Measurements from ENCODE around the gene POU4F1.

DNA sequence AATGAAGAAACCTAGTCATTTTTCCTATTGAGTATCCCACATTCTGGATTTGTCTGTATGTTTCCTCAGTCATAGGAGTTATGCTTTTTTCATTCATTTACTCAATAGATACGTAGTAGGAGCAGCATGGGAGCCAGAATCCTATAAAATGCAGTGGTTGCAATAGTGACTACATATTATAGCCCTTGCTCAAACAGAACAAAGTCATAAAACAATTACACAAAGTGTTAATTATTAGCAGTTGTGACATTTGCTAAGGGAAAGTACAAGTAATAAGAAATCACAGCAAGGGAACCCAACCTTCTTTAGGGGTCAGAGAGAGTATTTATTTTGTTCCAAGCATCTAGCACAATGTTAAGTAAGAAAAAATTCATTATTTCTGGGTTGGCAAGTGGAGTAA lies 27.7 kb upstream of the POU4F1 start:
- TF ChIP-seq POLR2AphosphoS5 (IDR thresholded peaks at IDR 0.05; ENCODE audit: low read depth, low read length) = no peak
- TF ChIP-seq TAF1 (IDR thresholded peaks at IDR 0.05; ENCODE audit: borderline replicate concordance, insufficient read depth, low read length) = no peak
- TF ChIP-seq, protein P1, sequence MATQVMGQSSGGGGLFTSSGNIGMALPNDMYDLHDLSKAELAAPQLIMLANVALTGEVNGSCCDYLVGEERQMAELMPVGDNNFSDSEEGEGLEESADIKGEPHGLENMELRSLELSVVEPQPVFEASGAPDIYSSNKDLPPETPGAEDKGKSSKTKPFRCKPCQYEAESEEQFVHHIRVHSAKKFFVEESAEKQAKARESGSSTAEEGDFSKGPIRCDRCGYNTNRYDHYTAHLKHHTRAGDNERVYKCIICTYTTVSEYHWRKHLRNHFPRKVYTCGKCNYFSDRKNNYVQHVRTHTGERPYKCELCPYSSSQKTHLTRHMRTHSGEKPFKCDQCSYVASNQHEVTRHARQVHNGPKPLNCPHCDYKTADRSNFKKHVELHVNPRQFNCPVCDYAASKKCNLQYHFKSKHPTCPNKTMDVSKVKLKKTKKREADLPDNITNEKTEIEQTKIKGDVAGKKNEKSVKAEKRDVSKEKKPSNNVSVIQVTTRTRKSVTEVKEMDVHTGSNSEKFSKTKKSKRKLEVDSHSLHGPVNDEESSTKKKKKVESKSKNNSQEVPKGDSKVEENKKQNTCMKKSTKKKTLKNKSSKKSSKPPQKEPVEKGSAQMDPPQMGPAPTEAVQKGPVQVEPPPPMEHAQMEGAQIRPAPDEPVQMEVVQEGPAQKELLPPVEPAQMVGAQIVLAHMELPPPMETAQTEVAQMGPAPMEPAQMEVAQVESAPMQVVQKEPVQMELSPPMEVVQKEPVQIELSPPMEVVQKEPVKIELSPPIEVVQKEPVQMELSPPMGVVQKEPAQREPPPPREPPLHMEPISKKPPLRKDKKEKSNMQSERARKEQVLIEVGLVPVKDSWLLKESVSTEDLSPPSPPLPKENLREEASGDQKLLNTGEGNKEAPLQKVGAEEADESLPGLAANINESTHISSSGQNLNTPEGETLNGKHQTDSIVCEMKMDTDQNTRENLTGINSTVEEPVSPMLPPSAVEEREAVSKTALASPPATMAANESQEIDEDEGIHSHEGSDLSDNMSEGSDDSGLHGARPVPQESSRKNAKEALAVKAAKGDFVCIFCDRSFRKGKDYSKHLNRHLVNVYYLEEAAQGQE (IDR thresholded peaks at IDR 0.05; ENCODE audit: insufficient read depth in 1 of 2, low read depth in 2 of 2, low read length in 2 of 2) = no peak
- TF ChIP-seq SIN3A (IDR thresholded peaks at IDR 0.05; ENCODE audit: borderline replicate concordance, insufficient read depth, low read length) = no peak
- TF ChIP-seq FOXP2 (optimal IDR thresholded peaks at IDR 0.05; ENCODE audit: borderline replicate concordance, extremely low read depth, extremely low read length, insufficient read depth) = no peak
